Measurements from ENCODE around the gene L3MBTL4. TPM values are rescaled to one million over a fixed set of nuclear protein-coding genes. Genes with fewer than 3 reads are reported as not detected.

Gene L3MBTL4
- total RNA-seq, 2 experiments from 2014 or later = 0.29 to 0.31 TPM

- Mint-ChIP-seq H3K9me3 (no peaks in the 10 kb centered on the region), H3K27ac (no peak overlapping the region), H3K4me1 (ENCODE audit: low read depth) (no peaks in the 10 kb centered on the region), H3K4me3 (no peak overlapping the region), H3K27me3 (no peaks in the 10 kb centered on the region), H3K36me3 (no peaks in the 10 kb centered on the region)
- no peak for DNase-seq
- ChIA-PET CTCF (no interaction called here), POLR2A (no interaction called here)
- intact Hi-C loops (cut with micrococcal nuclease) = no loop called here
These were observed 463.1 kb downstream of the L3MBTL4 start for GRCh38 chr18:5951515-5952091.

GRCh38 chr18:5948781-5949180 lies 465.9 kb downstream of the L3MBTL4 start:
- no peak overlapping the region for H3K4me3 Mint-ChIP-seq
- H3K4me1 Mint-ChIP-seq (ENCODE audit: low read depth) = no peaks in the 10 kb centered on the region
- ChIA-PET POLR2A (no interaction called here), CTCF (interaction anchor here (1.7 kb wide), 1 partner anchor 58 kb away, joined by 4 read pairs; no protein-coding TSS in a partner anchor)
- no peak for DNase-seq
- intact Hi-C loops (cut with micrococcal nuclease) = no loop called here
- peaks cover 1% of the 10 kb centered on the region for H3K27me3 Mint-ChIP-seq
- no peaks in the 10 kb centered on the region for H3K36me3 Mint-ChIP-seq
- no peak overlapping the region for H3K27ac Mint-ChIP-seq
- H3K9me3 Mint-ChIP-seq = no peaks in the 10 kb centered on the region

- Mint-ChIP-seq H3K4me1 (ENCODE audit: low read depth) (no peaks in the 10 kb centered on the region), H3K27me3 (peaks cover 1% of the 10 kb centered on the region), H3K27ac (no peak overlapping the region), H3K4me3 (no peak overlapping the region), H3K36me3 (no peaks in the 10 kb centered on the region), H3K9me3 (no peaks in the 10 kb centered on the region)
- ChIA-PET POLR2A (no interaction called here), CTCF (interaction anchor here (1.7 kb wide), 1 partner anchor 57 kb away, joined by 4 read pairs; no protein-coding TSS in a partner anchor)
- DNase-seq = no peak
- intact Hi-C loops (cut with micrococcal nuclease) = no loop called here
These were observed 466.5 kb downstream of the L3MBTL4 start for GRCh38 chr18:5948237-5948636.

- POLR2A ChIA-PET = no interaction called here
- H3K4me1 Mint-ChIP-seq (ENCODE audit: low read depth) = no peaks in the 10 kb centered on the region
- H3K27ac Mint-ChIP-seq = no peak overlapping the region
- no peak overlapping the region for H3K4me3 Mint-ChIP-seq
- CTCF ChIA-PET = no interaction called here
- no peaks in the 10 kb centered on the region for H3K36me3 Mint-ChIP-seq
- H3K27me3 Mint-ChIP-seq = peaks cover 1% of the 10 kb centered on the region
- intact Hi-C loops (cut with micrococcal nuclease) = no loop called here
- DNase-seq = no peak
- H3K9me3 Mint-ChIP-seq = no peaks in the 10 kb centered on the region
These were observed 470.3 kb downstream of the L3MBTL4 start for GRCh38 chr18:5944448-5944847.

- intact Hi-C loops (cut with micrococcal nuclease) = no loop called here
- peaks cover 1% of the 10 kb centered on the region for H3K27me3 Mint-ChIP-seq
- H3K36me3 Mint-ChIP-seq = no peaks in the 10 kb centered on the region
- no peak overlapping the region for H3K27ac Mint-ChIP-seq
- no peaks in the 10 kb centered on the region for H3K9me3 Mint-ChIP-seq
- DNase-seq = no peak
- H3K4me1 Mint-ChIP-seq (ENCODE audit: low read depth) = no peaks in the 10 kb centered on the region
- no peak overlapping the region for H3K4me3 Mint-ChIP-seq
- CTCF ChIA-PET = no interaction called here
- POLR2A ChIA-PET = no interaction called here
These were observed 471.2 kb downstream of the L3MBTL4 start for GRCh38 chr18:5943514-5943913.

- CTCF ChIA-PET = no interaction called here
- no peaks in the 10 kb centered on the region for H3K9me3 Mint-ChIP-seq
- no peak overlapping the region for H3K4me3 Mint-ChIP-seq
- intact Hi-C loops (cut with micrococcal nuclease) = no loop called here
- no peak overlapping the region for H3K27ac Mint-ChIP-seq
- H3K27me3 Mint-ChIP-seq = peaks cover 1% of the 10 kb centered on the region
- POLR2A ChIA-PET = no interaction called here
- H3K36me3 Mint-ChIP-seq = no peaks in the 10 kb centered on the region
- no peaks in the 10 kb centered on the region for H3K4me1 Mint-ChIP-seq (ENCODE audit: low read depth)
- no peak for DNase-seq
These were observed 472.1 kb downstream of the L3MBTL4 start for GRCh38 chr18:5942591-5942990.

- Mint-ChIP-seq H3K4me3 (no peak overlapping the region), H3K36me3 (no peaks in the 10 kb centered on the region), H3K27me3 (peaks cover 1% of the 10 kb centered on the region), H3K4me1 (ENCODE audit: low read depth) (no peaks in the 10 kb centered on the region), H3K9me3 (no peaks in the 10 kb centered on the region), H3K27ac (no peak overlapping the region)
- intact Hi-C loops (cut with micrococcal nuclease) = no loop called here
- POLR2A ChIA-PET = no interaction called here
- no peak for DNase-seq
- CTCF ChIA-PET = no interaction called here
These were observed 472.8 kb downstream of the L3MBTL4 start for GRCh38 chr18:5941890-5942289.

- DNase-seq = no peak
- ChIA-PET POLR2A (no interaction called here), CTCF (no interaction called here)
- Mint-ChIP-seq H3K4me3 (no peak overlapping the region), H3K9me3 (no peaks in the 10 kb centered on the region), H3K4me1 (ENCODE audit: low read depth) (no peaks in the 10 kb centered on the region), H3K36me3 (no peaks in the 10 kb centered on the region), H3K27me3 (peaks cover 1% of the 10 kb centered on the region), H3K27ac (no peak overlapping the region)
- intact Hi-C loops (cut with micrococcal nuclease) = no loop called here
These were observed 474.7 kb downstream of the L3MBTL4 start for GRCh38 chr18:5939801-5940667.

- no peak for DNase-seq
- ChIA-PET CTCF (no interaction called here), POLR2A (no interaction called here)
- Mint-ChIP-seq H3K27me3 (no peaks in the 10 kb centered on the region), H3K9me3 (no peaks in the 10 kb centered on the region), H3K36me3 (no peaks in the 10 kb centered on the region), H3K4me3 (no peak overlapping the region), H3K27ac (no peak overlapping the region), H3K4me1 (ENCODE audit: low read depth) (no peaks in the 10 kb centered on the region)
- intact Hi-C loops (cut with micrococcal nuclease) = no loop called here
These were observed 476.9 kb downstream of the L3MBTL4 start for GRCh38 chr18:5937795-5938194.

GRCh38 chr18:5937121-5937520 lies 477.6 kb downstream of the L3MBTL4 start:
- ChIA-PET CTCF (no interaction called here), POLR2A (no interaction called here)
- no peaks in the 10 kb centered on the region for H3K4me1 Mint-ChIP-seq (ENCODE audit: low read depth)
- intact Hi-C loops (cut with micrococcal nuclease) = no loop called here
- H3K36me3 Mint-ChIP-seq = no peaks in the 10 kb centered on the region
- no peak overlapping the region for H3K27ac Mint-ChIP-seq
- DNase-seq = no peak
- no peak overlapping the region for H3K4me3 Mint-ChIP-seq
- no peaks in the 10 kb centered on the region for H3K9me3 Mint-ChIP-seq
- no peaks in the 10 kb centered on the region for H3K27me3 Mint-ChIP-seq

- POLR2A ChIA-PET = no interaction called here
- Mint-ChIP-seq H3K27me3 (no peaks in the 10 kb centered on the region), H3K36me3 (no peaks in the 10 kb centered on the region), H3K4me3 (no peak overlapping the region), H3K9me3 (peaks cover 4% of the 10 kb centered on the region), H3K4me1 (ENCODE audit: low read depth) (no peaks in the 10 kb centered on the region), H3K27ac (no peak overlapping the region)
- CTCF ChIA-PET = no interaction called here
- intact Hi-C loops (cut with micrococcal nuclease) = no loop called here
- DNase-seq = no peak
These were observed 483.9 kb downstream of the L3MBTL4 start for GRCh38 chr18:5930789-5931188.

- H3K9me3 Mint-ChIP-seq = no peaks in the 10 kb centered on the region
- H3K4me1 Mint-ChIP-seq (ENCODE audit: low read depth) = no peaks in the 10 kb centered on the region
- peaks cover 1% of the 10 kb centered on the region for H3K27me3 Mint-ChIP-seq
- H3K27ac Mint-ChIP-seq = no peak overlapping the region
- intact Hi-C loops (cut with micrococcal nuclease) = no loop called here
- ChIA-PET CTCF (no interaction called here), POLR2A (no interaction called here)
- H3K4me3 Mint-ChIP-seq = no peak overlapping the region
- no peak for DNase-seq
- H3K36me3 Mint-ChIP-seq = no peaks in the 10 kb centered on the region
These were observed 496.4 kb downstream of the L3MBTL4 start for GRCh38 chr18:5918205-5918858.

GRCh38 chr18:5914951-5915350 lies 499.8 kb downstream of the L3MBTL4 start:
- no peak overlapping the region for H3K27ac Mint-ChIP-seq
- ChIA-PET CTCF (no interaction called here), POLR2A (no interaction called here)
- intact Hi-C loops (cut with micrococcal nuclease) = no loop called here
- peaks cover 1% of the 10 kb centered on the region for H3K27me3 Mint-ChIP-seq
- H3K36me3 Mint-ChIP-seq = no peaks in the 10 kb centered on the region
- DNase-seq = no peak
- no peaks in the 10 kb centered on the region for H3K9me3 Mint-ChIP-seq
- no peaks in the 10 kb centered on the region for H3K4me1 Mint-ChIP-seq (ENCODE audit: low read depth)
- no peak overlapping the region for H3K4me3 Mint-ChIP-seq

Measured in activated CD4-positive, alpha-beta memory T cell treated with anti-CD3 and anti-CD28 coated beads for 36 hours (primary cell).